Measurements from ENCODE around the gene PNPLA3.

The PNPLA3 gene

DNA sequence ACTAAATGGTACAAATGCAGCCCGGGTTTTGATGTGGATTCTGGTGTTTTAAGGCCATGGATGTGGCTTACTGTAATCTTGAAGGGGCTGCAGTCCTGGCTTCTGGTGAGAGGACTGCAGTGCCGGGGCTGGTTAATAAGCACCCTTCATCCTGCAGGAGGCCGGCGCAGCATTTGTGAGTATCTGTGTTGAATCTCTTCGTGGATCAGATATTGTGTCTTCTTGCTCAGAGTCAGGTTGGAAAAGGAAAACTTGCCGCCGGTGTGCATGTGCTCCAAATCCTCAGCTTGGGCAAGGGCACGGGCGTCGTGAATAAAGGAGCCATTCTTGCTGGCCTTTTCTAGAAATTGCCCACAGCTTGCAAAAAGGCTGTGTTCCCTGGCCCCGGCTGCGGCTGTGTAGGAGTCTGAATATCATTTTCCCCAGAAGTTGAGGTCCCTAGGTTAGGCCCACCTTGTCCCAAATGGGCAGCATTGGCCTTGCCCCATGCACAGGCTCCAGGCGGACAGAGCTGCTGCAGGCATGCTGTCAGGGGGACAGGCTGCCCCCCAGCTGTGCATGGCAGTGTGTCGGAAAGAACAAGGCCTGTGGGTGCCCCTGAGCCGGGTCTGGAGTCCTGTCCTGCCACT lies 71.6 kb downstream of the PNPLA3 start:
- H3K27ac ChIP-seq, result no peak overlapping the region
- TF ChIP-seq, protein P1, sequence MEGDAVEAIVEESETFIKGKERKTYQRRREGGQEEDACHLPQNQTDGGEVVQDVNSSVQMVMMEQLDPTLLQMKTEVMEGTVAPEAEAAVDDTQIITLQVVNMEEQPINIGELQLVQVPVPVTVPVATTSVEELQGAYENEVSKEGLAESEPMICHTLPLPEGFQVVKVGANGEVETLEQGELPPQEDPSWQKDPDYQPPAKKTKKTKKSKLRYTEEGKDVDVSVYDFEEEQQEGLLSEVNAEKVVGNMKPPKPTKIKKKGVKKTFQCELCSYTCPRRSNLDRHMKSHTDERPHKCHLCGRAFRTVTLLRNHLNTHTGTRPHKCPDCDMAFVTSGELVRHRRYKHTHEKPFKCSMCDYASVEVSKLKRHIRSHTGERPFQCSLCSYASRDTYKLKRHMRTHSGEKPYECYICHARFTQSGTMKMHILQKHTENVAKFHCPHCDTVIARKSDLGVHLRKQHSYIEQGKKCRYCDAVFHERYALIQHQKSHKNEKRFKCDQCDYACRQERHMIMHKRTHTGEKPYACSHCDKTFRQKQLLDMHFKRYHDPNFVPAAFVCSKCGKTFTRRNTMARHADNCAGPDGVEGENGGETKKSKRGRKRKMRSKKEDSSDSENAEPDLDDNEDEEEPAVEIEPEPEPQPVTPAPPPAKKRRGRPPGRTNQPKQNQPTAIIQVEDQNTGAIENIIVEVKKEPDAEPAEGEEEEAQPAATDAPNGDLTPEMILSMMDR (IDR thresholded peaks at IDR 0.05), result no peak

DNA sequence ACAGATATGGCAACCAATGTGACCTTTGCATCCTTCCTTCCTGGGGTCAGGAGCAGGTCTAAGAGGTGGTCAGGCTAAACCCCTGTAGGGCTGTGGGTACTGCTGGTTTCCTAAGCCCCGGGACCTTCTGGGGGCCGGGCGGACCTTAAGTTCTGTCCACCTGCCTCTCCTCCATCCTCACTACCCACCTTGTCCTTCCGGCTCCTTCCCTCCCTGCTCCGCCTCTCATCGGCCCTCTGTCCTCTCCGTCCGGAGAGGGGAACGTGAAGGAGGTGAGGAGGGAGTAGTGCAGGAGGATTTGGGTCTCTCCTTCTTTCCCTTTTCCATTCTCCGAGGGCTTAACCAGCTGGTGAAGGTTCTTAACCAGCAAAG lies 72.2 kb downstream of the PNPLA3 start:
- intact Hi-C loops (cut with DNase I; ENCODE audit: low total_unique reads), result no loop called here
- TF ChIP-seq, protein P1 (IDR thresholded peaks at IDR 0.05), result no peak
- peaks cover 0 to 6% (median 0%) of the 10 kb centered on the region in 4 donors for H3K4me1 ChIP-seq
- DNase-seq, result no peak
- H3K9me3 ChIP-seq, result no peaks in the 10 kb centered on the region
- H3K27ac ChIP-seq, result no peak overlapping the region
- peak overlapping the region in 1 of 2 donors; percentile 8 for H3K4me3 ChIP-seq
- H3K27me3 ChIP-seq, result no peaks in the 10 kb centered on the region
- H3K36me3 ChIP-seq, result peaks cover 53 to 89% (median 80%) of the 10 kb centered on the region in 3 donors

More for the DNA sequence above, 71.6 kb downstream of the PNPLA3 start:
- Histone ChIP-seq H3K4me1 (peaks cover 0 to 6% (median 0%) of the 10 kb centered on the region in 4 donors), H3K4me3 (no peak overlapping the region), H3K27me3 (no peaks in the 10 kb centered on the region), H3K36me3 (peaks cover 59 to 95% (median 86%) of the 10 kb centered on the region in 3 donors), H3K9me3 (no peaks in the 10 kb centered on the region)
- intact Hi-C loops (cut with DNase I; ENCODE audit: low total_unique reads), result no loop called here
- no peak for DNase-seq

DNA sequence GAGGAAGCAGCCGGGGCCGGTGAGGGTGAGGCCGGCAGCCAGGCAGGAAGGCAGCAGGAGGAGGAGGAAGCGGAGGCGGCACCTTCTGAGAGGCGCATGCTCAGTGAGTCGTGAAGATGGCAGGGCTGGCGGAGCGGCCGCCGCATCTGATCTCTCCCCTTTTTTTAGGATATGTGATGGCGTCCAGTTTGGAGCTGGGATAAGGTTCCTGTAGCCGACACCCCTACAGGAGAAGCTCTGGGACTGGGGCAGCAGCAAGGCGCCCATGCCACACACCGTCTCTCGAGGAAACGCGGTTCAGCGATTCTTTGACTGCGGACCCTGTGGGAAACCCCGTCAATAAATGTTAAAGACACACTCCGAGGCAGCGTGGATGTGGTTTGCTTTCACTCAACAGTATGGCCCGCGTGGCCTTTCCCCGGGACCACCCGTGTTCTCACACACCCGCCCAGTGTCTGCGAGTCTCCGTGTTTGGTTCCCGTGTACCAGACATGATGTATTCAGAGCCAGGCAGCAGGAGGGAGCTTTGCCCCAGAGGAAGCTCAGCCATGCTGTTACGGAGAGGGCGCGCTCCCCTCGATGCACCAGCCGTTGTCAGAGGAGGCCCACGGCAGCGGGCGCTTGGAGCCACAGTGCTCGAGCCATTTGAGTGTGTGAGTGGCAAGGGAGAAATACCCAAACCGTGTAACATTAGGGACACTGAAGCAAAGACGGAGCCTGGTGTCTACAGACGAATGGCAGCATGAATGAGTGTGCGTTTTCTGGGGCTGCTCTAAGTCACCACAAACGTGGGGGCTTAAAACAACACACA lies 72.8 kb downstream of the PNPLA3 start:
- TF ChIP-seq, protein P1 (IDR thresholded peaks at IDR 0.05), result no peak
- DNase-seq, result peak; percentile 61 to 72
- Histone ChIP-seq H3K4me1 (peaks cover 0 to 6% (median 0%) of the 10 kb centered on the region in 4 donors), H3K27me3 (no peaks in the 10 kb centered on the region), H3K36me3 (peaks cover 48 to 83% (median 74%) of the 10 kb centered on the region in 3 donors), H3K27ac (no peak overlapping the region), H3K4me3 (peak overlapping the region in 1 of 2 donors; percentile 8), H3K9me3 (no peaks in the 10 kb centered on the region)
- intact Hi-C loops (cut with DNase I; ENCODE audit: low total_unique reads), result no loop called here

DNA sequence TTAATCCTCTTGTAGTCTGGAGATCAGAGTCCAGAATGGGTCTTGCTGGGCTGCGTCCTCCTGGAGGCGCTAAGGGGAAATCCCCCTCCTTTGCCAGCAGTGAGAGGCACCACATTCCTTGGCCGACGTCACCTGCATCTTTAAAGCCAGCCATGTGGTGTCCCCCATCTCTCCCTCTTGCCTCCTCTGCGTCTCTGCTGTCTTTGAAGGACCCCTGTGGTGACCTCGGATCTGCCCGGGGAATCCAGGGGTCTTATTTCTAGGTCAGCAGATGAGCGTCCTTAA lies 73.3 kb downstream of the PNPLA3 start:
- Histone ChIP-seq H3K27me3 (no peaks in the 10 kb centered on the region), H3K9me3 (no peaks in the 10 kb centered on the region), H3K36me3 (peaks cover 44 to 78% (median 68%) of the 10 kb centered on the region in 3 donors), H3K4me1 (peaks cover 0 to 6% (median 0%) of the 10 kb centered on the region in 4 donors), H3K27ac (no peak overlapping the region), H3K4me3 (no peak overlapping the region)
- intact Hi-C loops (cut with DNase I; ENCODE audit: low total_unique reads), result no loop called here
- TF ChIP-seq, protein P1 (IDR thresholded peaks at IDR 0.05), result no peak
- no peak for DNase-seq
